ENCODE measurements around the gene TAF1D. TPM values are rescaled to one million over a fixed set of nuclear protein-coding genes. Genes with fewer than 3 reads are reported as not detected.

The TAF1D gene
- total RNA-seq, 1 donor from 2014 or later: 142 TPM

DNA sequence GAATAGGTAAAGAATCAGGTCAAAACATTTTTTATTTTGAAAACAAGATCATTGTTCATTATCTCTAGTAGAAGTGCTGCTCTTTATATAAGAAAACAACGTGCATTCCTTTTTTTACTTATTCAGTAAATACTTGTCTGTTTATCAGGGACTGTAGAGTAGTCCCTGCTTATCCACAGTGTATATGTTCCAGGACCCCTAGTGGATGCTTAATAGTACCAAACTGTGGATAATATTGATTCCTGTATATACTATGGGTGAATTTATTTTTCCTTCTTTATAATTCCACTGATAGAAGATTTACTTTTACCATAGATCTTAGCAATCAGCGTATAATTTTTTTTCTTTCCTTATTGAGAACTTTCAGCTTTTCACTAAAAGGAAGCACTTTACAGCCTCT, 47.2 kb downstream of the TAF1D start:
- H3K4me3 ChIP-seq (ENCODE audit: low read depth, low read length): no peak overlapping the region
- TF ChIP-seq, protein P1, sequence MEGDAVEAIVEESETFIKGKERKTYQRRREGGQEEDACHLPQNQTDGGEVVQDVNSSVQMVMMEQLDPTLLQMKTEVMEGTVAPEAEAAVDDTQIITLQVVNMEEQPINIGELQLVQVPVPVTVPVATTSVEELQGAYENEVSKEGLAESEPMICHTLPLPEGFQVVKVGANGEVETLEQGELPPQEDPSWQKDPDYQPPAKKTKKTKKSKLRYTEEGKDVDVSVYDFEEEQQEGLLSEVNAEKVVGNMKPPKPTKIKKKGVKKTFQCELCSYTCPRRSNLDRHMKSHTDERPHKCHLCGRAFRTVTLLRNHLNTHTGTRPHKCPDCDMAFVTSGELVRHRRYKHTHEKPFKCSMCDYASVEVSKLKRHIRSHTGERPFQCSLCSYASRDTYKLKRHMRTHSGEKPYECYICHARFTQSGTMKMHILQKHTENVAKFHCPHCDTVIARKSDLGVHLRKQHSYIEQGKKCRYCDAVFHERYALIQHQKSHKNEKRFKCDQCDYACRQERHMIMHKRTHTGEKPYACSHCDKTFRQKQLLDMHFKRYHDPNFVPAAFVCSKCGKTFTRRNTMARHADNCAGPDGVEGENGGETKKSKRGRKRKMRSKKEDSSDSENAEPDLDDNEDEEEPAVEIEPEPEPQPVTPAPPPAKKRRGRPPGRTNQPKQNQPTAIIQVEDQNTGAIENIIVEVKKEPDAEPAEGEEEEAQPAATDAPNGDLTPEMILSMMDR (IDR thresholded peaks at IDR 0.05; ENCODE audit: insufficient read depth, low read length, poor library complexity, severe bottlenecking): no peak
- peaks cover 2% of the 10 kb centered on the region for H3K36me3 ChIP-seq (ENCODE audit: control insufficient read depth, insufficient read depth, low read length)
- no peak for DNase-seq (ENCODE audit: low read depth)
- H3K27me3 ChIP-seq (ENCODE audit: control insufficient read depth, insufficient read depth, low read length): no peaks in the 10 kb centered on the region

DNA sequence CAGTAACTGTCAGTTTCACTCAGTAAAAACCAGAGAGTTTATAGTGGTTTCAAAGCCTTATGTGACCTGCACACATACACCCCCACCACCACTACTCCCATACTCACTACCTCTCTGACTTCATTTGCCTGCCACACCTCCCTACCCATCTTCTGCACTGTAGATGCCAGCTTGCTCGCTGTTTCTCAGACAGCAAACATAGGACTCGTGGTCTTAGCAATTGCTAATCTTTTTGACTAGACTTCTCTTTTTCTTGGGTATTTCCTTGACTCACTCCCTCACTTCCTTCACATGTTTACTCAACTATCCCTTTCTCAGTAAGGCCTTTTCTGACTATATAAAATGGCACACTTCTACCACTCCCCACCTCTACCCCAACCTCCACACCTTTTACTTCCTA, 52.1 kb downstream of the TAF1D start:
- TF ChIP-seq, protein P1 (IDR thresholded peaks at IDR 0.05; ENCODE audit: insufficient read depth, low read length, poor library complexity, severe bottlenecking): no peak
- Histone ChIP-seq H3K27me3 (ENCODE audit: control insufficient read depth, insufficient read depth, low read length) (no peaks in the 10 kb centered on the region), H3K36me3 (ENCODE audit: control insufficient read depth, insufficient read depth, low read length) (no peaks in the 10 kb centered on the region), H3K4me3 (ENCODE audit: low read depth, low read length) (no peak overlapping the region)
- no peak for DNase-seq (ENCODE audit: low read depth)

DNA sequence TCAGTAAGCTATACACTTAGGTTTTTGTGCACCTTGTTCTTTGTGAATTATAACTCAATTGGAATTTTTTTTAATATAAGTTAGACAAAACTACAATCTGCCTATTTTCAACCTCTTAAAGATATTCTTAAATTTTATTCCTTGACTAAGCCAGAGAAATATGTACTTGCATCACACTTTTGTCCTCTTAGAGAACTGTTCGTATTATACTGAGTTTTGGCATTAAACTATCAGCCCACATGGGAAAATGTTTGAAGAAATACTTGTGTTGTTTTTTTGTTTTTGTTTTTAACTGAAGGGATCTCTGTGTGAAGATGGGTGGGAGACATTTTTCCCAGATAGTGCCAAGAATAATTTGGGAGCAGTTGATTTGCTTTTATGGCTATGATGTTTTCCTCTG, 54.5 kb downstream of the TAF1D start:
- TF ChIP-seq, protein P1 (IDR thresholded peaks at IDR 0.05; ENCODE audit: insufficient read depth, low read length, poor library complexity, severe bottlenecking): no peak
- no peak overlapping the region for H3K4me3 ChIP-seq (ENCODE audit: low read depth, low read length)
- H3K27me3 ChIP-seq (ENCODE audit: control insufficient read depth, insufficient read depth, low read length): no peaks in the 10 kb centered on the region
- no peak for DNase-seq (ENCODE audit: low read depth)
- H3K36me3 ChIP-seq (ENCODE audit: control insufficient read depth, insufficient read depth, low read length): no peaks in the 10 kb centered on the region

DNA sequence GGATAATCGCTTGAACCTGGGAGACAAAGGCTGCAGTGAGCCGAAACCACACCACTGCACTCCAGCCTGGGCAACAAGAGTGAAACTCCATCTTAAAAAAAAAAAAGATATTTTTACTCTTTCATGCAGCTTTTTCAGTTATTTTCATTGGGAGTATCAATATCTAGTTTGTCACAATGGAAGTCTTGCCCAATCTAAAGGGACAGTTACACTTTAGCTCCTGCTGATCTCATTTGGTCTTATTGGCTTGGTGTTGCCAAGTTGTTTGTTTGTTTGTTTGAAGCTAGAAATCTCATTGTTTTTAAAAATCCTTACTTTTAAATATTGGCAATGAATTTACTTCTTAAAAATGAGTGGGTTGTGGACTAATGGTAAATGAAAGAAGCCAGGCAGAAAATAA, 55.1 kb downstream of the TAF1D start:
- TF ChIP-seq, protein P1 (IDR thresholded peaks at IDR 0.05; ENCODE audit: insufficient read depth, low read length, poor library complexity, severe bottlenecking): no peak
- Histone ChIP-seq H3K4me3 (ENCODE audit: low read depth, low read length) (no peak overlapping the region), H3K36me3 (ENCODE audit: control insufficient read depth, insufficient read depth, low read length) (no peaks in the 10 kb centered on the region), H3K27me3 (ENCODE audit: control insufficient read depth, insufficient read depth, low read length) (no peaks in the 10 kb centered on the region)
- DNase-seq (ENCODE audit: low read depth): no peak

Other genes with a start within 250 kb of the TAF1D start
- gene SMCO4, start 198.1 kb downstream of the TAF1D start, total RNA-seq: 12.7 and 20.8 TPM in 2 replicates
- 10.1 and 14.0 TPM in 2 replicates for gene CEP295, start 79.8 kb downstream of the TAF1D start, total RNA-seq
- 30.5 and 33.2 TPM in 2 replicates for gene C11orf54, start 177 bp upstream of the TAF1D start, total RNA-seq
- 48.4 and 51.4 TPM in 2 replicates for gene MED17, start 42.8 kb upstream of the TAF1D start, total RNA-seq
- 0.27 and 0.29 TPM in 2 replicates for gene VSTM5, start 109.1 kb upstream of the TAF1D start, total RNA-seq